GM06990 (cell line): ENCODE measurements around the gene CREB3L2.

Source experiments
- DNase-seq: peaks from one replicate; pipeline ENCODE4 v3.0.0-alpha.2; 2011; ENCODE audit not compliant: insufficient read length; ENCODE audit errors: extremely low read depth
- H3K27me3 ChIP-seq: replicated peaks from 2 replicates; pipeline ENCODE4 v1.6.0; 2011; ENCODE audit warnings: low read length; ENCODE audit not compliant: control insufficient read depth, insufficient read depth
- H3K36me3 ChIP-seq: 2 replicates; pipeline ENCODE4 v1.5.1; 2011; ENCODE audit warnings: low read length; ENCODE audit not compliant: control insufficient read depth, insufficient read depth
- H3K4me3 ChIP-seq: replicated peaks from 2 replicates; pipeline ENCODE4 v1.5.1; 2011; ENCODE audit warnings: low read depth, mild to moderate bottlenecking, control low read depth, low read length
- CTCF ChIP-seq: IDR thresholded peaks from 2 replicates; pipeline ENCODE4 v1.5.1; 2011; ENCODE audit warnings: low read length, control low read depth, mild to moderate bottlenecking, inconsistent platforms; ENCODE audit not compliant: insufficient read depth, poor library complexity, severe bottlenecking

CREB3L2 gene

GRCh38 chr7:138033241-138033640 lies 31.4 kb upstream of the CREB3L2 start:
- no peak for DNase-seq
- Histone ChIP-seq H3K36me3 (no peaks in the 10 kb centered on the region), H3K27me3 (no peaks in the 10 kb centered on the region), H3K4me3 (no peak overlapping the region)
- TF ChIP-seq CTCF, result no peak

GRCh38 chr7:138032770-138033169 lies 30.9 kb upstream of the CREB3L2 start:
- DNase-seq, result no peak
- Histone ChIP-seq H3K36me3 (no peaks in the 10 kb centered on the region), H3K27me3 (no peaks in the 10 kb centered on the region), H3K4me3 (no peak overlapping the region)
- no peak for TF ChIP-seq CTCF

GRCh38 chr7:138032186-138032585 lies 30.3 kb upstream of the CREB3L2 start:
- no peak for DNase-seq
- H3K27me3 ChIP-seq, result no peaks in the 10 kb centered on the region
- H3K36me3 ChIP-seq, result no peaks in the 10 kb centered on the region
- H3K4me3 ChIP-seq, result no peak overlapping the region
- TF ChIP-seq CTCF, result no peak

- Histone ChIP-seq H3K4me3 (no peak overlapping the region), H3K36me3 (no peaks in the 10 kb centered on the region), H3K27me3 (no peaks in the 10 kb centered on the region)
- TF ChIP-seq CTCF, result no peak
- no peak for DNase-seq
Measured at GRCh38 chr7:138030679-138031351, 28.9 kb upstream of the CREB3L2 start.

DNA sequence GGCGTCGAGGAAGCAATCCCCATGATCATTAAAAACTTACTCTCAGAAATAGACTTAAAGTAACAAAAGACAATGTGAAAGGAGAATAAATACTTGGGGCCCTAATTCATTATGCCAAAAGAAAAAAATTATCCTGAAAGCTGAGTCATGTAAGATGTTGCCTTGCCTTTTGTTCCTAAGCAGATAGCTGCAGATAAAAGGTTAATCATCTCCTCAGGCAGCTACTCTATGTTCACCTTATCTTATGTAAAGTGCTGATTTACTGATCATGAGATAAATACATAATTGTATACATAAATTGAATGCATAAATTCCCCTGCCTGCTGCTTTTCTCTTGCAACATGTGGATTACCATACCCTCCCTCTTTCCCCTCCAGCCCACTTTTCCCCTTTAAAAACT lies 28.1 kb upstream of the CREB3L2 start:
- TF ChIP-seq CTCF, result no peak
- no peaks in the 10 kb centered on the region for H3K27me3 ChIP-seq
- H3K4me3 ChIP-seq, result no peak overlapping the region
- DNase-seq, result no peak
- H3K36me3 ChIP-seq, result no peaks in the 10 kb centered on the region

DNA sequence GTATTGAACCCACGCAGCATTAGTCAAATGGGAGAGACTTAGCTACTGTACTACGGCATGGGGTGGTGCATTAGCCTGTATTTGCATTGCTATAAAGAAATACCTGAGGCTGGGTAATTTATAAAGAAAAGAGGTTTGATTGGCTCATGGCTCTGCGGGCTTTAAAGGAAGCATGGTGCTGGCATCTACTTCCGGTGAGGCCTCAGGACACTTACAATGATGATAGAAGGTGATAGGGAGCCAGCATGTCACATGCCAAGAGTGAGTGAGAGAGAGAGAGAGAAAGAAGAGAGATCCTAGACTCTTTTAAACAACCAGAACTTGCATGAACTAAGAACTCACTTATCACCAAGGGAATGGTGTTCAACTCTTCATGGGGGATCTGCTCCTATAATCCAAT lies 27.2 kb upstream of the CREB3L2 start:
- DNase-seq, result no peak
- Histone ChIP-seq H3K36me3 (no peaks in the 10 kb centered on the region), H3K4me3 (no peak overlapping the region), H3K27me3 (no peaks in the 10 kb centered on the region)
- TF ChIP-seq CTCF, result no peak
